Right atrium auricular region (tissue), 2 donors: Measurements from ENCODE around the gene RPL38. TPM values are rescaled to one million over a fixed set of nuclear protein-coding genes. Genes with fewer than 3 reads are reported as not detected.
A peak's percentile ranks its signal among the peaks of the same experiment; 100 is the strongest.

Source experiments
- DNase-seq: peaks from one replicate; pipeline ENCODE4 v3.0.0-alpha.2; 2019; ENCODE audit warnings: low spot score
- H3K27ac ChIP-seq, 2 donors: fragments of 200-600 bp; sonication (generic); 1 replicate in 1 of 2; 2 replicates in 1 of 2; pipeline ENCODE4 v1.5.1; 2016 to 2019
- H3K27me3 ChIP-seq, 2 donors: fragments of 200-600 bp; sonication (generic); one replicate each; pipeline versions ENCODE4 v1.5.1 to v1.6.0; 2017 to 2019
- H3K36me3 ChIP-seq: fragments of 200-600 bp; sonication (generic); one replicate; pipeline ENCODE4 v1.5.1; 2016
- H3K4me1 ChIP-seq, 2 donors: fragments of 200-600 bp; sonication (generic); one replicate each; pipeline versions ENCODE4 v1.5.1 to v1.6.0; 2017 to 2019
- H3K4me3 ChIP-seq, 2 donors: fragments of 200-600 bp; sonication (generic); 1 replicate in 1 of 2; 2 replicates in 1 of 2; pipeline ENCODE4 v1.5.1; 2017 to 2019; ENCODE audit warnings: mild to moderate bottlenecking in 1 of 2, moderate library complexity in 1 of 2
- H3K9me3 ChIP-seq, 2 donors: fragments of 200-600 bp; sonication (generic); one replicate each; pipeline ENCODE4 v1.5.1; 2019
- total RNA-seq, 2 donors: library from RNA; depleted of rRNA; stranded (reverse); fragments of >200 nt; gene quantifications; one replicate each; pipeline ENCODE4 v1.1.0, GENCODE V29; 2016
- TF ChIP-seq, protein P1 (sequence below), 2 donors: fragments of 200-600 bp; sonication (generic); IDR thresholded peaks; one replicate each; pipeline ENCODE4 v1.5.1; 2019; ENCODE audit warnings: antibody characterized with exemption in 2 of 2

Gene RPL38
- total RNA-seq, 2 donors from 2014 or later = 212 to 310 TPM

DNA sequence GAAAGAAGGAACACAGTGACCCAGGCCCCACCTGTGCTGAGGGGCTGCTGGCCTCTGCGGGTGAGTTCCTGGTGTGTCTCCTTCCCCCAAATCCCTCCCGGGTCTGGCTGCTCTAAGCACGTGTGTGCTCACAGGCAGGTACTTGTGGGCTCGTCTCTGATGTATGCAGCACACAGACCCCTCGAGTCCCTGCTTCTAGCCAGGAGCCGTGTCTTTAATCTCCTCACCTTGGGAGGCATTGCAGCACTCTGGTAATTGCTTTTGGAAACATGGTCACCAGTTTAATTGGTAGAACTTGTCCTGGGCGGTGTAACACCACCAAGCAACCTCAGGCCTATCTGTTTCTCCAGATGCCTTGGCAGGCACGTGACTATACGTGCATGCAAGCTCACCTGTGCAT, 8.8 kb upstream of the RPL38 start:
- no peaks in the 10 kb centered on the region for H3K36me3 ChIP-seq
- TF ChIP-seq, protein P1, sequence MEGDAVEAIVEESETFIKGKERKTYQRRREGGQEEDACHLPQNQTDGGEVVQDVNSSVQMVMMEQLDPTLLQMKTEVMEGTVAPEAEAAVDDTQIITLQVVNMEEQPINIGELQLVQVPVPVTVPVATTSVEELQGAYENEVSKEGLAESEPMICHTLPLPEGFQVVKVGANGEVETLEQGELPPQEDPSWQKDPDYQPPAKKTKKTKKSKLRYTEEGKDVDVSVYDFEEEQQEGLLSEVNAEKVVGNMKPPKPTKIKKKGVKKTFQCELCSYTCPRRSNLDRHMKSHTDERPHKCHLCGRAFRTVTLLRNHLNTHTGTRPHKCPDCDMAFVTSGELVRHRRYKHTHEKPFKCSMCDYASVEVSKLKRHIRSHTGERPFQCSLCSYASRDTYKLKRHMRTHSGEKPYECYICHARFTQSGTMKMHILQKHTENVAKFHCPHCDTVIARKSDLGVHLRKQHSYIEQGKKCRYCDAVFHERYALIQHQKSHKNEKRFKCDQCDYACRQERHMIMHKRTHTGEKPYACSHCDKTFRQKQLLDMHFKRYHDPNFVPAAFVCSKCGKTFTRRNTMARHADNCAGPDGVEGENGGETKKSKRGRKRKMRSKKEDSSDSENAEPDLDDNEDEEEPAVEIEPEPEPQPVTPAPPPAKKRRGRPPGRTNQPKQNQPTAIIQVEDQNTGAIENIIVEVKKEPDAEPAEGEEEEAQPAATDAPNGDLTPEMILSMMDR (IDR thresholded peaks at IDR 0.05) = no peak
- no peak overlapping the region for H3K4me3 ChIP-seq
- no peak for DNase-seq
- H3K27ac ChIP-seq = no peak overlapping the region
- peaks cover 0 to 4% of the 10 kb centered on the region in 2 donors for H3K4me1 ChIP-seq
- H3K27me3 ChIP-seq = no peaks in the 10 kb centered on the region
- H3K9me3 ChIP-seq = no peaks in the 10 kb centered on the region

GRCh38 chr17:74196541-74197317, 6.7 kb upstream of the RPL38 start:
- no peak for DNase-seq
- Histone ChIP-seq H3K4me1 (peaks cover 0 to 6% of the 10 kb centered on the region in 2 donors), H3K27me3 (no peaks in the 10 kb centered on the region), H3K9me3 (no peaks in the 10 kb centered on the region), H3K36me3 (no peaks in the 10 kb centered on the region), H3K27ac (no peak overlapping the region), H3K4me3 (no peak overlapping the region)
- TF ChIP-seq, protein P1 (IDR thresholded peaks at IDR 0.05) = no peak

- no peaks in the 10 kb centered on the region for H3K27me3 ChIP-seq
- H3K36me3 ChIP-seq = no peaks in the 10 kb centered on the region
- TF ChIP-seq, protein P1 (IDR thresholded peaks at IDR 0.05) = no peak
- H3K9me3 ChIP-seq = no peaks in the 10 kb centered on the region
- no peak overlapping the region for H3K4me3 ChIP-seq
- peaks cover 0 to 7% of the 10 kb centered on the region in 2 donors for H3K4me1 ChIP-seq
- H3K27ac ChIP-seq = no peak overlapping the region
- DNase-seq = no peak
These were observed 5.7 kb upstream of the RPL38 start for GRCh38 chr17:74197801-74198200.

- Histone ChIP-seq H3K9me3 (no peaks in the 10 kb centered on the region), H3K4me1 (peaks cover 0 to 12% of the 10 kb centered on the region in 2 donors), H3K4me3 (no peak overlapping the region), H3K27ac (no peak overlapping the region), H3K36me3 (no peaks in the 10 kb centered on the region), H3K27me3 (no peaks in the 10 kb centered on the region)
- no peak for DNase-seq
- TF ChIP-seq, protein P1 (IDR thresholded peaks at IDR 0.05) = no peak
These were observed 4.8 kb upstream of the RPL38 start for GRCh38 chr17:74198694-74199093.

- H3K27ac ChIP-seq = no peak overlapping the region
- no peak overlapping the region for H3K4me3 ChIP-seq
- no peaks in the 10 kb centered on the region for H3K27me3 ChIP-seq
- no peaks in the 10 kb centered on the region for H3K9me3 ChIP-seq
- TF ChIP-seq, protein P1 (IDR thresholded peaks at IDR 0.05) = peak; percentile 89 to 97
- H3K4me1 ChIP-seq = peaks cover 0 to 18% of the 10 kb centered on the region in 2 donors
- peaks cover 3% of the 10 kb centered on the region for H3K36me3 ChIP-seq
- DNase-seq = peak; percentile 67
These were observed 4.0 kb upstream of the RPL38 start for GRCh38 chr17:74199306-74200092.
